HG03175 (cell line): ENCODE results near the gene MGAT5B.

ENCODE experiments used
- ATAC-seq: cut with Tn5 transposase; IDR thresholded peaks from one replicate; pipeline ENCODE4 v1.9.1; 2021; ENCODE audit warnings: mild to moderate bottlenecking, moderate library complexity; ENCODE audit not compliant: unreplicated experiment

Gene MGAT5B

DNA sequence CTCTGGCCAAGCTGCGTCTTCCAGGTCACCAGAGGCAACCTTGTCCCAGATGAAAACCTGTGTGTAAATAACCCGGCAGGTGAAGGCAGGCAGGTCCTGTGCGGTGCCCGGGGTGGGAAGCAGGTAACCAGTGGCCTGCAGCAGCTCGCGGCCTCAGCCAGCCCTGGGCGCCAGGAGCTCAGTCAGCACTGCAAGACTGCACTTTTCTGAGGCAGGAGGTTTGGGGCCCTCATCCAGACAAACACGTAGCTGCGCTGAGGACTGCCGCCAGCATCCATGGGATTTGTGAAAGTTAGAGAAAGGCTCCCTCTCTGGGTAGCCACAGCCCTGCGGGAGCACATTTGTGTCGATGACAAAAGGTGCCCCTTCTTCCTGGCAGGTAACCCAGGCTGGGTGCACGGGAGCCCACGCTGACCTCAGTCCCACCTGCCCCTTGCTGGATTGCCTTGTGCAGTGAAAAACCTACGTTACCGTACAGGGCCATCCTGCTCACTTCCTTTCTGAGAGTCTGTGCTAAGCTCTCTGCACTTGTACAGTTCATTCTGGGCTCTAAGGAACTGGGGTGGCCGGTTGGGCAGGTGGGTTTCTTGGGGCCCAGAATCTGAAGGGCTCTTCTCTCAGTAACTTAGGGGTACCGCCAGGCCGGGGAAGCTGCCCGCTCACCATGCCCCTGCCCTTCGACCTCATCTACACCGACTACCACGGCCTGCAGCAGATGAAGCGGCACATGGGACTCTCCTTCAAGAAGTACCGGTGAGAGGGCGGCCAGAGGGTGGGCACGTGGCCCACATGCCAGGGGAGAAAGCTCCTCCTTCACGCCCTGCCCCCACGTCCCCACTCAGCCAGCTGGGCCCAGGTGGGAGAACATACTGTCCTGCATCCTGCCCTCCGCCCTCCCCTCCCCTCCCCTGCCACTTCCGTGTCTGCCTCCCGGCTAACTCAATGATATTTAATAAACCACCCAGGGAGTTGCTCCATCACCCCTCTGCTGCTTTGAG is 56.4 kb downstream of the MGAT5B start:
- ATAC-seq = no peak

DNA sequence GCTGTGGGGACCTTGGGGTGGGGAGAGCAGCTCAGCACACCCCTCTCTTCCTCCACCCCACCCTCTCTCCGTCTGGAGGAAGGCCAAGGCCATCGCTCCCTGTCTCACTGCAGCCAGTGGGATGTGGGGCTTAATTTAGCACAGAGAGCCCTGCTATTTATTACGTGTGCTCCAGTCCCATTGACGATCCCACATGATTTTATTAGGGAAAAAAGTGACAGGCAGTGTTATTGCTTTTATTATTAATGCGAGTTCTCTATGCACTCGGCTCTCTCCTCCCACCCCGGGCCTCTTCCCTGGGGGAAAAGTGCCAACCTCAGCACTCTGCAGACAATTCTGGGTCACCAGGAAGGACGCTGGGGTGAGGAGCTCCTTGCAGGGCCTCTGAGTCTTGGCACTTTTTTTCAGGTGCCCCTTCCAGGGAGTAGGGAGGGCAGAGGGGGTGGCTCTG is 57.3 kb downstream of the MGAT5B start:
- ATAC-seq = no peak

DNA sequence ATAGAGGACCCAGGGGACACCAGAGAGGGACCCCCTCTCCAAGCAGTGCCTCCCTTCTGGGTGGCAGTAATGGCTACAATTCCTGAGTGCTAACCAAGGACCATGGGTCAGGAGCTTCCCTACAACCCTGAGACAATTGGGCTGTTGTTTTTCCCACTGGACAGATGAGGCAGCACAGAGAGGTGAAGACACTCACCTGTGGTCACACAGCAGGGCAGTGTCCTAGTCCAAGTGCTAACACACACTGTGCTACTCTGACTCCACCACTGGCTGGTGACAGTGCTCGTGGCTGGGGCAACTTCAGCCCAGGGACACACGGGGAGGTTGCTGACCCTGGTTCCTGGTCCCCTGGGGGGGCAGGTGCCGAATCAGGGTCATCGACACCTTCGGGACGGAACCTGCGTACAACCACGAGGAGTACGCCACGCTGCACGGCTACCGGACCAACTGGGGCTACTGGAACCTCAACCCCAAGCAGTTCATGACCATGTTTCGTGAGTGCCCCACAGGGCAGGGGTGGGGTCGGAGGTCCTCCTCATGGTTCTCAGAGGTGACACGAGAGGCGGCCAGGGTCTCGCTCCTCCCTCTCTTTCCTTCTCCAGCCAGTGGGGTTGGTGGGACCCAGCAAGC is 58.1 kb downstream of the MGAT5B start:
- ATAC-seq = no peak

DNA sequence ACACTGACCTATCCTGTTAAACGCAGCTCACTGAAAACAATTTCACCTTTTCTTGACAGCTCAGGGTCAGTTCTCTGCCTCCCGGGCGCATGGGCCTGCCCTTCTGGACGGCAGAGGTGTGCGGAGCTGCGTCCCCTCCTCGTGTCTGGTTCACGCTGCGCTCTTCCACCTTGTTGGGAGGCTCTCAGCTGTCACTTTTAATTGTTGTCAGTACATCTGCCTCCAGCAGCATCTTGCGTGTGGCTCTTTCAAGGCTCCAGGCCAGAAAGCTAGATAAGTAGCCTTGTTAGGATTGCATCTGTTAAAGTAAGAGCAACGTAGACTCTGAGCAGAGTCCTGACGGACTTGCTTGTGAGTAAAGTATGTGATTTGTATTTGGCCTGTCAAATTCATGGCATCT is 59.4 kb downstream of the MGAT5B start:
- ATAC-seq = no peak

DNA sequence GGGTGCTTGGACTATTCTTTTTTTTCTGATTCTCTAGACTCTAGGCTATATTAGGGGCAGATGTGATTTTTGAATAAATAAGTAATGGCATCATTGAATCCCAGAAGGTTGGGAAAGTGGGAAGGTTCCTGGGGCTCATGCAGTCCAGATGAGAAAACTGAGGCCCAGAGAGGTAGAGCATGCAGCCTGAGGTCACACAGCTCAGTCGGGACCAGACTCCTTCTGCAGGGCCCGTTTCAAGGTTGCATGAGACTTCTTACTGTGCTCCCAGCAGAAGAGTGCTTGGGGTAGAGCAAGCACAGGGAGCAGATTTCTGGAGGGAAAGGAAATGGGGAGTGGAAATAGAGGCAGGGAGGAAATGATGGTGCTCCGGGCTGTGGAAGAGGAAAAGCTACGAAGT is 59.8 kb downstream of the MGAT5B start:
- no peak for ATAC-seq

DNA sequence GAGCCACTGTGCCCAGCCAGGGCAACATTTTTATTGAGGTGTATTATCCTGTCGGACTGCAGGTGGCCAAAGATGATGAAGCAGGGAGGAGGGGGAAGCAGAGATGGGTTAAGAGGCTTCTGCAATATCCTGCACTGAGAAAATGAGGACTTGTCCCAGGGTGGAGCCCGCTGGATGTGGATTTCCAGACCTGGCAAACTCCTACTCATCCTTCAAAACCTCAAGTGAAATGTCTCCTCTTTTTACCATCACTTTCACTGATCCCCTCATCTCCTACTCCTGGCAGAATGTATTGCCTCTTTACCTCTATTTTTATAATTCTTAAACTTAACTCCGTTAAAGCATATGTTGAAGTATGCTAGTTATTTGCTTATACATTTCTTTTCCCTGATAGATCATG is 60.9 kb downstream of the MGAT5B start:
- no peak for ATAC-seq

DNA sequence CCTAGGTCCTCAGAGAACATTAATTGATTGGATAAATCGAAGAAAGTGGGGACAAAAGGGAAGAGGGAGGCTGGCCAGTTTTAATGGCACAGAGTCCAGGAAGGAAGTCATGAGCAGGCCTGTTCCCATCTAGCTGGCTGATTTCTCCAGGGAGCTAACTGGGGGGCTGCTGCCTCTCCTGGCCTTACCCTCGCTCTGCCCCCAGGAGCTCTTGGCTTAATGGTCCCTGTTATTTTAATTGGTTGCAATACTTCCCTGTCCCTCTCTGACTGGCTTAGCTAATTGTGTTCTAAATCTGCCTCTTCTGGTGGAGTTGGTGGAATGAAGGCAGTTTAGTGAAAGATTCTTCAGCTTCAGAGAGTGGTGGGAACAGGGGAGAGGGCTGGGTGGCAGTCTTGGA is 61.4 kb downstream of the MGAT5B start:
- no peak for ATAC-seq

DNA sequence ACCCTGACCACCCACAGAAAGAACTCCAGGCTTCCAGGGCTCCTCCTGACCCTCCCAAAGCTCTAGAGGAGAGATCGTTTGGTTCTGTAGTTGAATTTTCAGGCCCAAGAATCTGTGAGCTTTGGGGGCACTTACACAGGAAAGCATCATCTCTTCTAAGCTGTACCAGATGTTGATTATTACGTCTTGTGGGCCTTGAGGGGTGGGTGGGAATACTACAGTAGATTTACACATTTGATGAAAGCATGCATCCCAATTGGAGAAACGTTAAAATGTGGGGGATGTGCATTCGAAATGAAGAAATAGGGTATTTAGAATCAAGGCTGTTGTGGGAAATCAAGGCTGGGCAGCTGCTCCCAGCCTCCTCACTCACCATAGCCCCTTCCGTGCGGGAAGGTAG is 61.9 kb downstream of the MGAT5B start:
- no peak for ATAC-seq

DNA sequence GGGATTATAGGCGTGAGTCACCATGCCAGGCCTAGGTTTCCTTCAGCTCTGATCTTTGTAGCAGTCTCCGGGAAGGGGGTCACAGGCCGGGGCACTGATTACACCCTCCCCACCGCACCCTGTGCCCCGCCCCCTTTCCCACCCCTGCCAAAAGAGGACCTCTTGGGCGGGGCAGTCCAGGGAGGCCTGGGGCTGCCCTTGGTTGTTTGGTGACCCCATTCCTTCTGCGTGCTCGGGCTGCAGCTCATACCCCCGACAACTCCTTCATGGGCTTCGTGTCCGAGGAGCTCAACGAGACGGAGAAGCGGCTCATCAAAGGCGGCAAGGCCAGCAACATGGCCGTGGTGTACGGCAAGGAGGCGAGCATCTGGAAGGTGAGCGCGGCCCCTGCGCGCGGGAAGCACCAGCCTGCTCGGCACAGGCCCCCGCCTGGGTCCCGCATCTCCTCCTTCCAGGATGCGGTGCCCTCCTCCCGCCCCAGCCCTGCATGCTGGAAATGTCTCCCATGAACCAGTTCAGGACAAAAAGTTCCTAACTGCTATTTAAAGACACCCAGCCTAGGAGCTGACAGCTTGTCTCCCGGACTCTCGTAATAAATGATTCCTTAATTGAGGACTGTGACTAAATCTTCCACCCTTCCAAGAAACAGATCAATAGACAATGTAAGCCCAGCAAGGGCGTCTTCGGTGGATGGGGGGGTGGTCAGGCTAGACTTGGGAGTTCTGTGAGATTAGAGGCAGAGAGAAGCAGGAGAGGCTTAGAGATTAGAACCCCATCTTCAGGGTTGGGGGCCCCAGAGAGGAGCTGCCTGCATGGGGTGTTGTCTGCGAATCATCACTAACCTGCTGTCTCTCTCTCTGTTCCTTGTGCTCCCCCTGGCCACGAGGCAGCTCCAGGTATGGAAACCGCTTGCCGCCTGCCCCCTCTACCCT is 64.5 kb downstream of the MGAT5B start:
- ATAC-seq = no peak

DNA sequence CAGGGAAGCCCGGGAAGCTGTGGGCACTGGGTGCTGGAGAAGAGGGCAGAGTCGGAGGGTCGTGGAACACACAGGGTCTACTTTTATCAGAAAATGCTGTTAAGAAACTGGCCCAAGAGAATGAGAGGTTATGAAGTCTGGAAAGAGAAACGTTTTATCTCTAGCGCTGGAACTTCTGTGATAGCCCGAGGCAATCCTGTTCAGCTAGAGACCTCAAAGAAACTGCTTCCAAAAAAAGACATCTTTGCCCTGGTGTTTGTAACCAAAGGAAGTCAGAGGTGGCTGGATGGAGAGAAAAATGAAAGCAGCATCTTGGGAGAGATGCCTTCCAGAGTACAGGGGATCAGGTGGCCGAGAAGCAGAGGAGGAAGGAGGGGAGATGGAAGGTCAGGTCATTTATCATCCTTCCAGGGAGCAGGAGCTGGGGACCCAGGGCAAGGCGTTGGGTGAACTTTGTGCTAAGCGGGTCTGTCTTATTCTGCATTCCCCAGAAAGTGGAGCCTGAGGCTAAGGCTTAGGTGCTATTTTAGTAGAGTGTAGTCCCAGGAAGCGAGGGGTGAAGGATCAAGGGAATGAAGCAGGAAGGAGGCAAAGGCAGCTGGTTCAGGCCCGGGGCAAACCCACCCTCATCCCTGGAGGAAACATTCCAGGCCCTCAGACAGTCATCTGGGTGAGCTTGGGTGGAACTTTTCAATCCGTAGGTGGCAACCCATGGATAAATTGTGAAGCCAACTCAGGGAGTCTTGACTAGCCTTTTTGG is 66.5 kb downstream of the MGAT5B start:
- ATAC-seq = no peak

DNA sequence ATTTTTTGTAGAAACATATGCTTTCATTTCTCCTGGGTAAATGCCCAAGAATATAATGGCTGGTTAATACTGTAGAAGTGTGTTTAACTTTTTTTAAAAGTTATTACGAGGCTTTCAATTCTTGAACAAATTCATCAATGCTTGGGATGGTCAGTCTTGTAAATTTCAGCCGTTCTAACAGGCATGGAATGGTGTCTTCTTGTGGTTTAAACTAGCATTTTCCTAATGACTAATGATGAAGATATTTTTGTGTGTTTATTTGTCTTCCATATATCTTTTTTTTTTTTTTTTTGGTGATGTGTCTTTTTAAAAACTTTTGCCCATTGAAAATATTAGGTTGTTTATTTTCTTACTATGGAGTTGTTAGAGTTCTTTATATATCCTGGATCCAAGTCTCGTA is 67.1 kb downstream of the MGAT5B start:
- ATAC-seq = no peak

DNA sequence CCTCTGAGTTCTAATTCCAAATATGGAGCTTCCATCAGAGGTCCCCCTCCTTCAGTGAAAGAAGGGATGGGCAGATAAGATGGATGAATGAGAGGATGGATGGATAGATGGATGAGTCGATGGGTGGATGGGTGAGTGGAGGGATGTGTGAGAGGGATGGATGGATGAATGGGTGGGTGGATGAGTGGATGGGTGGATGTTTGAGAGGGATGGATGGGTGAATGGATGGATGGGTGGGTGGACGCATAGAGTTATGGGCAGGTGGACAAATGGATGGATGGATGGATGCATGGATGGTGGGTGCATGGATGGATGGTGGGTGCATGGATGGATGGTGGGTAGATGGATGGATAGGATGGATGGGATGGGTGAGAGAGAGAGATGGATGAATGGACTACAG is 69.0 kb downstream of the MGAT5B start:
- ATAC-seq = no peak

DNA sequence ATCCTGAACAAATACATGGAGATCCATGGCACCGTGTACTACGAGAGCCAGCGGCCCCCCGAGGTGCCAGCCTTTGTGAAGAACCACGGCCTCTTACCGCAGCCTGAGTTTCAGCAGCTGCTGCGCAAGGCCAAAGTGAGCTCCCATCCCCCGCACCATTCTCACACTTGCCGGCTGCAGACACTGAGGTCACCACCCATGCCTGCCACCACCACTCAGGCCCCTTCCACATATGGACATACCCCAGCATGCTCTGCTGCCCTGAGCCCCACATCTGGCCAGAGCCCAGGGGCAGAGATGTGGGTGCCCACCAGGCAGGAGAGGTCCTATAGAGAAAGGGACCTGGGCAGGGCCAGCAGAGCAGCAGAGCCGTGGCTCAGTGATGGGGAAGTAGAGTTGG is 69.8 kb downstream of the MGAT5B start:
- no peak for ATAC-seq

DNA sequence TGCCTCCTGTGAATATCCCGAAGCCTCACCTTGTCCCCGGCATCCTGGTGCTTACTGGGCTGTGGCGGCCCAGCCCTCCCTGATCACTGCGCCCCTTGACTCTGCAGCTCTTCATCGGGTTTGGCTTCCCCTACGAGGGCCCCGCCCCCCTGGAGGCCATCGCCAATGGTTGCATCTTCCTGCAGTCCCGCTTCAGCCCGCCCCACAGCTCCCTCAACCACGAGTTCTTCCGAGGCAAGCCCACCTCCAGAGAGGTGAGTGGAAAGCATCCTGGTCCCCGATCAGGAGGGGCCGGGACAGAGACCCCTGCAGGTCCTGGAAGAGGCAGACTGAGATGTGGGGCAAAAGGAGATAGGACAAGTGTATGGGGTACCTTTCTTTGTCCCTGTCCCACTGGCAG is 72.1 kb downstream of the MGAT5B start:
- ATAC-seq = no peak

DNA sequence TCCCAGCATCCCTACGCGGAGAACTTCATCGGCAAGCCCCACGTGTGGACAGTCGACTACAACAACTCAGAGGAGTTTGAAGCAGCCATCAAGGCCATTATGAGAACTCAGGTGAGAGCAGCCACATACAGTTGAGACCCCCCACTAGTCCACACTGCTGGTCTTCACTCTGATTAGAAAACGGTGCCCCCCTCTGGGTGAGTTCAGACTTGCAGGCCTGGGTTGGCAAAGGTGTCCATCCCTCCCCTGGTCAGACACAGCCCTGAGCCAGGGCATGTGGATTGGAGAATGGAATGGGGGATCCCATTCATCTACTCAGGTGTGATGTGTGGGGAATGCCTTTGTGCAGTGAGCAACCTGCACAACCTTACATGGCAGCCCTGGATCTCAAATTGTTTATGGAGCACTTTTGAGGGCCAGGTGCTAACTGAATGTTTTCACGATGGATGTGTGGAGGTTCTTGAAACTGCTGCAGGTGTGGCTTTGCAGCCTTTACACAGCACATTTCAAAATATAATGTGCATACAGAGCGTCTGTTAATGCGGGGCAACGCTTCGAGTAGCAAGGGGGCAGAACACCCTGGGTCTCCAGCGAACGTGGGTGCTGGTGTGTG is 72.6 kb downstream of the MGAT5B start:
- ATAC-seq = no peak

DNA sequence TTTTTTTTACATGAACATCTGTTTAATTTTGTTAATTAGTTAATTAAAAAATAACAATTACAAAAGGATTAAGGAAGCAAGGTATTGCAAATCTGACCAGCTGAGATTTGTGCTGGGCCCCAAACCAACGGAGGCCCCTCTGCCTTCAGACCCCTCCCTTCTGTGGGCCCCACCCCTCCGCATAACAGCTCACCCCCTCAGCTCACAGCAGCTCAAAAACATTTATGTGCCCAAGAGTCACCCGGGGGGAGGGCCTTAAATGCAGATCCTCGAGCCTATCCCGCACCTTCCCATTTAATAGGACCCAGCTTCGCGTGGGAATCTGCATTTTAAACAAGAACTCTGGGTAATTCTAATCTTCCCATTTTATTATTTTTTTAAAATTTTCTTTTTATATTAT is 75.0 kb downstream of the MGAT5B start:
- no peak for ATAC-seq

DNA sequence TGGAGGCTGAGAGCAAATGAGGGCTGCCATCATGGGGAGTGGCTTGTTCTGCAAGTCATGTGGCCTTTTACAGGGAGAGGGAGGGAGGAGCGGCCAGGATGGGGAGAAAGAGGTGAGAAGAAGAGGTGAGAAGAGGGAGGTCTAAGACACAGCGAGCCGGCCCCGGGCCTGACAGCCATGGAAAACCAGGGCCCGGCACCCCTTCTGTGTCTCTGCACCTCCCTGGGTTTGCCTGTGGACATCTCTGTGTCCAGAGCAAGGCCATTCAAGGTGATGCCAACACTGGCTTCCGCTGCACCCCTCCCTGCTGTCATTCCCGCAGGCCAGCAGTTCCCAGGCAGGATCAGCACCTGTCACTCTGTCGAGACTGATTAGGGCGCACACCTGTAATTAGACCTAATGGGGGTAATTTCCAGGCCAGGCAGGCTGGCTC is 75.6 kb downstream of the MGAT5B start:
- no peak for ATAC-seq

DNA sequence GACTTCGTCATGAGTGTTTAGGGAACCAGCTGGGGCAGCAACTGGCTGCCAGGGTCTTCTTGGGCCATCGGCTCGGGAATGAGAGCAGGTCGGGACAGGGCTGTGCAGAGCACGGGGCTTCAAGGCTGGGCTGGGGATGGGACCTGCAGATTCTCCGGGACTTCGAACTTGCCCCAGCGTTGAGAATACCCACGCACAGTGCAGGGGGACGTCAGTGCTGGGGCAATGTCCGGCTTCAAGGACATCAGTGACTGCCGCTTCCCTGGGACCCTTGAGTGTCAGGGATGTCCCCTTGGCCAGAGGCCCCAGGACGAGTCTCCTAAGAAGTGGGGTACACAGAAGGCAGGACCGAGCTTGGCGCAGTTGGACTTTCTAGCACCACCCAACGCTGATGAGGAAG is 76.3 kb downstream of the MGAT5B start:
- ATAC-seq = no peak

DNA sequence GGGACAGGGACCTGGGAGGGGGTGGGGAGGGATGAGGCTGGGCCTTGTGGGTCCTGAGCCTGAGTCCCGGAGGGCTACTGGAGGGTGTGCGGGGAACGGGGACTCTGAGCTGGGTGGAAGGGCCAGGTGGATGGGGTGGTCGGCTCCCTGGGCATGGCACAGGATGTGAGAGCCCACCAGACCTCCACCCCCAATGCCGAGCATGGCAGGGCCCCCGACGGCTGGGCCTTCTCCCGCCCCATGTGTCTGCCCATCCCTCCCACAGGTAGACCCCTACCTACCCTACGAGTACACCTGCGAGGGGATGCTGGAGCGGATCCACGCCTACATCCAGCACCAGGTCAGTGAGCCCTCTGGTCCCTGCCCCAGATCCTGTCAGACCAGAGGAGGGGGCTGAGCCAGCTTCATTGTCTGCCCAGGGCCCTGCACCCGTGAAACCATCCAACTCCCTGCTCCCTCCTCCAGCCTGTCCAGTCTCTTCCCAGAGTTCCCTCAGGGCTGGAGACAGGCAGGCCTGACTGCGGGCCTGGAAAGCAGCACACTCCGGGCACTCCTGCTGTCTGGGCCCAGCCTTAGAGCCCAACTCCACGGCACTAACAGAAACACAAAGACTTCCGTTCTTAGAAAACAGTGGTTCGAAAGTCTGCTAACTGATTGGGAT is 78.0 kb downstream of the MGAT5B start:
- no peak for ATAC-seq

DNA sequence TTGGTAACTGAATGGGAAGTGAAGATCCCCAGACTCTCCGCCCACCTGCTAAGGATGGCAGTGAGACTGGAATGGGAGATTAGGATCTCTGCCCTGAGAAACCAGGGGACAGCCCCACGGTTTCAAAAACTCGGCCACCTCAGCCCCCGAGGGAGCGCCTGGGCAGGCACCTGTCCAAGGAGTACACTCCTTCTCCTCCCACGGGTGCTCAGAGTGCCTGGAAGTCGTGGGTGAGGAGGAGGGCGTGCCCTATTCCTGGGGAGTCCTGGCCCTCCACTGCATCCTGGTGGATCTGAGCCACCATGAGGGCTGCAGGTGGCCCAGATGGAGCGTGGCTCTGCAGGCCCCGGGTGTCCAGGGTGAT is 78.5 kb downstream of the MGAT5B start:
- no peak for ATAC-seq
